IPS-18c (cell line): ENCODE measurements around the gene HOXC11.

ENCODE experiments used
- H3K4me3 ChIP-seq: 2 replicates; pipeline ENCODE4 v1.7.0; 2013; ENCODE audit warnings: low read depth, mild to moderate bottlenecking, low read length, moderate library complexity; ENCODE audit not compliant: insufficient read depth
- H3K9me3 ChIP-seq: one replicate; pipeline ENCODE4 v1.6.1; 2013; ENCODE audit warnings: mild to moderate bottlenecking, low read length, moderate library complexity; ENCODE audit not compliant: control insufficient read depth, insufficient read depth

HOXC11 gene

GRCh38 chr12:53998900-53999236, 25.9 kb downstream of the HOXC11 start:
- Histone ChIP-seq H3K4me3 (no peak overlapping the region), H3K9me3 (peaks cover 3% of the 10 kb centered on the region)

GRCh38 chr12:53999559-54000115, 26.7 kb downstream of the HOXC11 start:
- peak overlapping the region; percentile 24; the same call in 1 of the 2 replicates for H3K4me3 ChIP-seq

GRCh38 chr12:54000116-54001114, 27.5 kb downstream of the HOXC11 start, which contains the start of gene HOXC9:
Gene HOXC9, plus strand, starts transcription at chr12:54000161. Its CDS starts 28 bp downstream, at chr12:54000189.
- peaks cover 2% of the 10 kb centered on the region for H3K9me3 ChIP-seq
- peak within 1 kb of the TSS; percentile 24; the same call in 1 of the 2 replicates for H3K4me3 ChIP-seq

More at GRCh38 chr12:53999559-54000115, 26.7 kb downstream of the HOXC11 start:
- peaks cover 2% of the 10 kb centered on the region for H3K9me3 ChIP-seq

GRCh38 chr12:54001283-54002187, 28.6 kb downstream of the HOXC11 start:
- peaks cover 2% of the 10 kb centered on the region for H3K9me3 ChIP-seq
- no peak overlapping the region for H3K4me3 ChIP-seq

GRCh38 chr12:54002278-54002914, 29.5 kb downstream of the HOXC11 start:
- Histone ChIP-seq H3K4me3 (no peak overlapping the region), H3K9me3 (peaks cover 2% of the 10 kb centered on the region)

- Histone ChIP-seq H3K9me3 (peaks cover 2% of the 10 kb centered on the region), H3K4me3 (no peak overlapping the region)
Observed at GRCh38 chr12:54002915-54003389, 30.0 kb downstream of the HOXC11 start.

- Histone ChIP-seq H3K4me3 (no peak overlapping the region), H3K9me3 (peaks cover 2% of the 10 kb centered on the region)
Observed at GRCh38 chr12:54003625-54004024, 30.7 kb downstream of the HOXC11 start.

- Histone ChIP-seq H3K4me3 (no peak overlapping the region), H3K9me3 (peaks cover 2% of the 10 kb centered on the region)
Observed at GRCh38 chr12:54004063-54004840, 31.3 kb downstream of the HOXC11 start.

- no peak overlapping the region for H3K4me3 ChIP-seq
Observed at GRCh38 chr12:54004841-54005530, 32.1 kb downstream of the HOXC11 start.

GRCh38 chr12:54005531-54005852, 32.6 kb downstream of the HOXC11 start:
- peaks cover 4% of the 10 kb centered on the region for H3K9me3 ChIP-seq
- no peak overlapping the region for H3K4me3 ChIP-seq

More at GRCh38 chr12:54004841-54005530, 32.1 kb downstream of the HOXC11 start:
- peaks cover 2% of the 10 kb centered on the region for H3K9me3 ChIP-seq

- Histone ChIP-seq H3K9me3 (peaks cover 4% of the 10 kb centered on the region), H3K4me3 (no peak overlapping the region)
Observed at GRCh38 chr12:54005853-54006558, 33.1 kb downstream of the HOXC11 start.

GRCh38 chr12:54006559-54007220, 33.8 kb downstream of the HOXC11 start:
- Histone ChIP-seq H3K4me3 (no peak overlapping the region), H3K9me3 (peaks cover 4% of the 10 kb centered on the region)

GRCh38 chr12:54007538-54008259, 34.8 kb downstream of the HOXC11 start:
- Histone ChIP-seq H3K9me3 (peaks cover 4% of the 10 kb centered on the region), H3K4me3 (no peak overlapping the region)

GRCh38 chr12:54008260-54008552, 35.3 kb downstream of the HOXC11 start:
- H3K9me3 ChIP-seq, result peaks cover 4% of the 10 kb centered on the region

More at GRCh38 chr12:54008260-54008552, 35.3 kb downstream of the HOXC11 start:
- H3K4me3 ChIP-seq, result no peak overlapping the region
